Measurements from ENCODE around the gene RRH.
A peak's percentile ranks its signal among the peaks of the same experiment; 100 is the strongest.
"Not testable (repeated sequence)": the region's sequence is repeated elsewhere in the genome, so short reads cannot be mapped to it uniquely, and the experiment has no call there.

The RRH gene, protein sequence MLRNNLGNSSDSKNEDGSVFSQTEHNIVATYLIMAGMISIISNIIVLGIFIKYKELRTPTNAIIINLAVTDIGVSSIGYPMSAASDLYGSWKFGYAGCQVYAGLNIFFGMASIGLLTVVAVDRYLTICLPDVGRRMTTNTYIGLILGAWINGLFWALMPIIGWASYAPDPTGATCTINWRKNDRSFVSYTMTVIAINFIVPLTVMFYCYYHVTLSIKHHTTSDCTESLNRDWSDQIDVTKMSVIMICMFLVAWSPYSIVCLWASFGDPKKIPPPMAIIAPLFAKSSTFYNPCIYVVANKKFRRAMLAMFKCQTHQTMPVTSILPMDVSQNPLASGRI

DNA sequence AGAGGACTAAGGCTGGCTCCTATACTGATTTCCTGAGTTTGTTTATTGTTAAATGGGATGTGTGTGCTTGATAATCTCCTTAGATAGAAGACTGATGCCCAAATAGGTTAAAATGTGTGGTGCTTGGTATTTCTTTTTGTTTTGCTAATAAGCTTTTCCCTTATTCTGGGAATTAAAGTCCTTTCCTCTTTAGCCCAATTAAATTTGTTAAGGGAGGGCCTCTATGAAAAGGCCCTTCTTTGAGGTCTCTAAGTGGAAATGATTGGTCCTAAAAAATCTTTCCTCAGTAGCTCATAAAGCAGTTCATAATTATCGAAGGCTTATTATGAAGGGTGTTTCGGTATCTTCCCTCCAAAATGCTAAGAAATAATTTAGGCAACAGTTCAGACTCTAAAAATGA is at the start of gene RRH:
RRH (plus strand) TSS at position 301 of the 400 bp plus-strand sequence; CDS start at position 357, 56 bp downstream.
- DNase-seq = no peak

DNA sequence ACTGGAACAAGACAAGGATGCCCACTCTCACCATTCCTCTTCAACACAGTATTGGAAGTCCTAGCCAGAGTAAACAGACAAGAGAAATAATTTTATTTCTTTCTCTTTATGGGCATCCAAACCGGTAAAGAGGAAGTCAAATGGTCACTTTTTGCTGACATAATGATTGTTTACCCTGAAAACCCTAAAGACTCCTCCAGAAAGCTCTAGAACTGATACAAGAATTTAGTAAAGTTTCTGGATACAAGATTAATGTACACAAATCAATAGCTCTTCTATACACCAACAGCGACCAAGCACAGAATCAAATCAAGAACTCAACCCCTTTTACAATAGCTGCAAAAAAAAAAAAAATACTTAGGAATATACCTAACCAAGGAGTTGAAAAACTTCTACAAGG is 45.7 kb upstream of the RRH start:
- not testable (repeated sequence) for DNase-seq

DNA sequence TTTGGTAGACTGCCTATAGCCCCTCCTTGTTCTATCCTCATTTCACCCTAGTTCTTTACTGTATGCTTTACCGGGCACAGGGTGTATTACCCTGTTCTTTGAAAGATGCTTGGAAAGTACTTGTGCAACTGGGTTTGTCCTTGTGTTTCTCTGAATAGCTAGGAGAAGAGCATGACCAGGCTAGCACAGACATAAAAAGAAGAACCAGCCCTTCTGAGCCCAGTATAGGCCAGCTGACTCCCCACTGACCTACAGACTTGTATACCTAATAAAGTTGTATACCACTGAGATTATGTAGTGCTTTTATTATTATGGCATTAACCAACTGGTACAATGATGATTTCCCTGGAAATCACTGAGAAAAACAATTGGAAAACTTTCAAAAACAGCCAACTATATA is 40.9 kb upstream of the RRH start:
- DNase-seq = no peak

DNA sequence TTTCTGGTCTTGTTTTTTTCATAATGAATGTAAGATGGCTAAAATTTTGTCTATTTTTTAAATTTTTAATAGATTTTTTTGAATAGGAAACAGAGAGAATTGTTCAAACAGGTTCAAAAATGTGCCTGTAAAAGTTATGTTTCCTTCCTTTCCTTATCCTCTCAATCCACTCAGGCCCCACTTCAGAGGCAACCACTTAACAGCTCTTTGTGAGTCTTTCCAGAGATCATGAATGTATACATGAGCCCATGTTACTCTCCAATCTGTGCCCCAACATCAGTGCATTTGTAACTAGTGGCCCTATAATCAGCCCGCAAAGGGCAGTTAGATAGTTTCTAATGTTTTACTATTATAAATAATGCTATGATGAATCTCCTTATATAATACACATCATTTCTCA is 40.0 kb upstream of the RRH start:
- no peak for DNase-seq

DNA sequence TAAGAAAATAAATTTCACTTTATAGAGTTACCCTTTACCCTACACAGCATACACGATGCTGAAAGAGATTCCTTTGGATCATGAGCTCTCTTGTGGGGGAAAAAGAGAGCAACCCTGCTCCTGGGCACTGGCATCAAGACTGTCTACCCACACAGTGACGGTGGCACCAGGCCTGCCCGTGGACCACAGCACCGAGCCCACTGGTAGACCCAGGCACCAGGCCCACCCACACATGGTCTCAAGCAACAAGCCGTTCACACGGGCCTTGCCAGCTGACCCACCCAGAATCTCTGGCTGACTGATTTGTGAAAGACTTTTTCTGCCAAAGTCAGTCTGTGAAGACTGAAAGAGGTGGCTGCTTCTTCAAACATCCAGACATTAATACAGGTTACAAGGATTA is 32.7 kb upstream of the RRH start:
- no peak for DNase-seq

DNA sequence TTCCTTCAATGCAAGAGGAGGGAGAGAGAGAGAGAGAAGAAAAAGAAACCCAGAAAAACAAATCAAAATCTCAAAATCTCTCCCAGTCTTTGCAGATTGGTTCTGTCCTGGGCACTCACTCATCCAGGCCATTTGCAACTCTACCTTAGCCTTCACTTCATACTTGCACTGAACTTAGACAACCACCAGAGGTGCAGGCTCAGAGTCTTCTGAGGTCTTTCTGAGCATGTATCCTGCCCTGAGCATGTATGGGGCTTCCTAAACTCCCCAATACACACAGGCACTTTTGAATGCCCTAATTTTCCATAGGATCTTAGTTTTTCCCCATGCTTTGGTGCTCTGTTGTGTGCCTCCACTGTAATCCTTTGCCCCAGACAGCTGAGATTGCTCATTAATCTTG is 28.9 kb upstream of the RRH start:
- DNase-seq = no peak

DNA sequence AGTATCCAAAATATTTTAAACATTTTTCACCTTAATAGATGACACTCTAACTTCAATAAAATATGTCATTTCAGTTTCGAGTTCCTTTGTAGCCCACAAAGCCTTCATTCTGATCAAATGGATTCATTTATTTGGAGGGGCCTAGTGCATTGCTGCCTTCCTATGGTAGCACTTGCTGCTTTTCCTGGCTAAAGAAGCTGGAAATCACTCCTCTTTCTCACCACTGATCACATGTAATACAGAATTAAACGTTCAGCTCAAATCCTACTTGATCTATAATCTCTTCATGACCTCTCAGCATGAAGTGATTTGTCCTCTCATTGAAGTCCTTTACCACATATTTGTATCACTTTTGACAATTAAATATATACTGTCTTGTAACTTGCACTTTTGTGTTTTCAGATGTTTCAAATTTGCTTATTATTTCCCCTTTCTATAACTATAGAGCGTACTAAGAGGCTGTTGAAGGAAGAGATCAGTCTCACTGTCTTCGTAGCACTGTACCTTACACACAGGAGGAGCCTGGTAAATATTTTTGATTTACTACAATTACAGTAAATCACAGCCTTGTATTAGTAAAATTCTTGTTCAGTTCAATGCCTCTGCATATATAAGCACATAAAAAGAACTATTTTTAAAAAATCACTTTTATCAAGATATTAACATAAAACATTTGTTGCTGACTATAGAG is 26.5 kb upstream of the RRH start:
- DNase-seq = no peak

DNA sequence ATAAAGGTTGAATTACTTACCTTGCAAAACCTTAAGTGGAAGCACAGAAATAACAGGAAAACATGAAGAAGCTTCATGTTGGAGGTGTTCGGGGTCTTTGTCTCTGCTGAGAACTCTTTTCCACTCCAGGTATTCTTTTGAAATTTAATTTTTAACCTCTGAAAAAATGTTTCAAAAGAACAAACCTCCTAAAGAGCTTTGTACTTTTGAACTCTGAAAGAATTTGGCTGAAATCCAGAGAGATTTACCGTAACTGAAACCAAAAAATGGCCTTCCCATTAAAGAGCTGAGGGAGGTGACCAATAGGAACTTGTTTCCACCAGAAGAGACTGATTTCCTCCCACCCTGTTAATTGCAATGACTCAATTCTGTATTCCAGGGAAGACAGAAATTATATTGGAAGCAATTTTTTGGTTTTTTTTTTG is 25.9 kb upstream of the RRH start, which contains the start of gene CFI:
CFI (minus strand) TSS at position 105 of the 425 bp plus-strand sequence; CDS start at position 77, 28 bp downstream.
- no peak for DNase-seq

DNA sequence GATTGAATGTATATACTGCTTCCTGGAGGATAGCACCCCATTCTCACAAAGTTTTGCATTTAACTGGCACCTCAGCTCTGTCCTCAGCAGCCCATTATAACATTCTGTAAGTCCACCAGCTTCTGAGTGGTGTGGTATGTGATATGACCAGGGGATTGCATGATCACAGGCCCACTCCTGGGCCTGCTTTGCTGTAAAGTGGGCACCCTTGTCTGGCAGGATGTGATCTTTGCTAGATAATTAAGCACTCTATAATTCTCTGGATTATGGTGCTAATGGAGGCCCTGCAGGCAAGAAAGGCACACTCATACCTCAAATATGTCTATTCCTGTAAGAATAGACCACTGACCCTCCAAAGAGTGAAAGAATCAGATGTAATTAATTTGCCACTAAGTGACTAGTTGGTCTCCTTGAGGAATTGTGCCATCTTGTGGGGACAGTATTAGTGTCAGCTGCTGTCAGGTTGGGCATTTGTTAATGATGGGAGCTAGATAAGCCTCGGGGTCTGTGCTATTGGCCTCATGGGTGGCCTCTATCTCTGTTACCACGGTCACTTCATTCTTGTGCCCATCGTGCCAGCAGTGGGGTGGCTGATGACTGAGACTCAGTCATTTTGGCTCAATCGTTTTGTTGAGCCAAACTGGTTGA is 23.7 kb upstream of the RRH start:
- DNase-seq = no peak

DNA sequence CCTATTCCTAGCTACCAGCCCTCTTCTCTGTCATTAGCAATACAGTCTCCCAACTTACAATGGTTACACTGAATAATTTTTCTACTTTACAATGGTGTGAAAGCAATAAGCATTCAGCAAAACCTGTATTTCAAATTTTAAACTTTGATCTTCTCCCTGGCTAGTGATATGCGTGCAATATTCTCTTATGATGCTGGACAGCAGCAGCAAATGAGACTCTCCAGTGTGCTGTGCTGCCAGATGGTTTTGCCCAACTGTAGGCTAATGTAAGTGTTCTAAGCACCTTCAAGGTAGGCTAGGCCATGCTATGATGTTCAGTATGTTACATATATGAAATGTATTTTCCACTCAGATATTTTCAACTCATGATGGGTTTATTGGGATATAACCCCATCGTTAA is 18.1 kb upstream of the RRH start:
- no peak for DNase-seq

DNA sequence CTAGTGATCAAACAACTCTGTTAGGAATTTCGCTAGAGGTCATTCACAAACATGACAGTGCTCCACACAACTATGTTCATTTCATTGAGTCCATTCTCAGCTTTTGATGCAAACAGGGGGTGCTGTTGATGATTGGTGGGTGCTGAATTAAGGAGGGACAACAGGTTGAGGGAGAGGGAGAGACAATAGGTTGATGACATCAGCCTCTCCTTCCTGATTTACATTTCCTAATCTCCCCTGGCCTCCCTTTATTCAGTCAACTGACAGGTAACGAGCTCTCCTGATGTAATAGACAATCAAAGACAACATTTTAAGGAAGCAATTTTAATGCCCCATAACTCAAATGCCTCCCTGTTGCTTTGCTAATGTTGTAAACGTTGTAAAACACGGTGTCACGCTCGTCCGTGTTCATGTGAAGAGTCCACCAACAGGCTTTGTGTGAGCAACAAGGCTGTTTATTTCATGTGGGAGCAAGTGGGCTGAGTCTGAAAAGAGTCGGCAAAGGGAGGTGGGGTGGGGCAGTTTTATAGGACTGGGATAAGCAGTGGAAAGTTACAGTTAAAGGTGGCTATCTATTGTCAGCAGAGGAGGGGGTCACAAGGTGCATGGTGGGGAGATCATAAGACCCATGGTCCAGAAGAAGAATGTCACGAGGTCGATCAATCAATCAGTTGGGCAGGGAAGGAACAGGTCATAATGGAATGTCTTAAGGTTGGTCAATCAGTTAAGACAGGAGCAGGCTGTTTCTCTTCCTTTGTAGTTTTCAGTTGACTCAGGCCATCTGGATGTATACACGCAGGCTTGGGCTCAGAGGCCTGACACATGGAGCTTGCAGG is 17.0 kb upstream of the RRH start:
- DNase-seq = no peak

DNA sequence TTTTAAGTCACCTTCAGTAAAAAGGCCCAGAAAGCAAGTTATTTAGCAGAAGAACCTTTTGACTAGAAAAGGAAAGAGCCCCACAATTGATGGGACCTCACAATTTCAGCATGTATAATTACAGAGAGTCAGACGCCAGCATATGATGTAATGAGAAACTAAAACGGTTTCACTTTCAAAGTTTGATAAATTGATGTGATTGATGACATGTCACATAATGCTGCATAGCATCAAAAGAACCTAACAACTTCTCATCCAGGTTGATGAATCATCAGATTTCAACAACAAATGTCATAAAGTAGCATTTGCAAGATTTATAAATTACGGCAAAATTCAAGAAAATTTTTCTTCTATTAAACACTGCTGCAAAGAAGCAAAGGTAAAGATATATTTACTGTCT is 16.1 kb upstream of the RRH start:
- no peak for DNase-seq

DNA sequence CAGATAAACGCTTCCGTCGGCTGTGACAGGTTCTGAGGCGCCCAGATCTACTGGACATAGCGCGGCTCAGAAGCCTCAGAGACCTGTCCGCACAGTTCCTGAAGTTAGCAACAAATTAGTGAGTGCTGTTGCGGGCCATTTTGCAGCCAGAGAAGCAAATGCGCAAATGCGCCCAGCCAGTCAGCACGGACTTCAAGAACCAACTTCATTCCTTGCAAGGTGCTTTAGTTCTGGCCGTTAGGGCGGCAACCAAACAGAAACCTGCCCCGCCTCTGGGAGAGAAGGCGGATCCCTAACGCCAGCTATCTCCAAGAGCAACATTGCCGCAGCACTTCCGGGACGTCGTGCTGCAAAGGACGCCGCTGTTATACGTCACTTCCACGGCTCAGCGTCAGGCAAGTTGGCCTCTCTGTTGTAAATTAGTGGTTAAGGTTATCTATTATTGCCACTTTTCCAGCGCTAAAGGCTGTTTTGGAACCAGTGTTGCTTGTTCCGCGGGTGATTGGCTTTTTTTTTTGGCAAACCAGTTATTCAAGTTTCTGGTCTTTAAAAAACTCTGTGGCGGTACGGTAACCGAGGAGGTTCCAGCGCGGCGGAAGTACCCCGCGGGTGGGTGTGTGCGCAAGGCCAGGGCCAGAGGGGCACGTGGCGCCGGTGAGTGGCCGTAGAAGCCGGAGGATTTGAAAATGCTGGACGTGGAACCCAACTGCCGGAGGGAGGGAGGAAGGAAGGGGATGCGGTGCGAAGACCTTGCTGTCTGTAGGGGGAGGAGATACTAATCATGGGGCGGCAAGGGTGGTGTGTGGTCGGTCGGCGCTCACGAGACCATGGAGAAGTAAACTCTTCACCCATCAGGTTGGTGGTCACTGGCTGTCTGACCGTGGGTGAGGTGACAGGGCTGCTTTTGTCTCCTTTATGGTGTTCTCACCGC is 12.4 kb upstream of the RRH start, which contains the start of gene GAR1:
GAR1 (plus strand) TSS at position 612 of the 931 bp plus-strand sequence. CDS start 403 bp downstream, outside the sequence.
- DNase-seq = peak; percentile 67

DNA sequence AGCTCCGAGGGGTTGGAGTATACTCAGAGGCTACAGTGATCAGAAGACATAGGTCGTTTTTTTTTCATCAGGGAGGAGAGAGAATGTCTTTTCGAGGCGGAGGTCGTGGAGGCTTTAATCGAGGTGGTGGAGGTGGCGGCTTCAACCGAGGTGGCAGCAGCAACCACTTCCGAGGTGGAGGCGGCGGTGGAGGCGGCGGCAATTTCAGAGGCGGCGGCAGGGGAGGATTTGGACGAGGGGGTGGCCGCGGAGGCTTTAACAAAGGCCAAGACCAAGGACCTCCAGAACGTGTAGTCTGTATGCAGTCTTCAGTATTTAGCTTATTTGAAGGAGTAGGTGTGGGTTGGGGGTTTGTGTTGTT is 11.7 kb upstream of the RRH start:
- no peak for DNase-seq

DNA sequence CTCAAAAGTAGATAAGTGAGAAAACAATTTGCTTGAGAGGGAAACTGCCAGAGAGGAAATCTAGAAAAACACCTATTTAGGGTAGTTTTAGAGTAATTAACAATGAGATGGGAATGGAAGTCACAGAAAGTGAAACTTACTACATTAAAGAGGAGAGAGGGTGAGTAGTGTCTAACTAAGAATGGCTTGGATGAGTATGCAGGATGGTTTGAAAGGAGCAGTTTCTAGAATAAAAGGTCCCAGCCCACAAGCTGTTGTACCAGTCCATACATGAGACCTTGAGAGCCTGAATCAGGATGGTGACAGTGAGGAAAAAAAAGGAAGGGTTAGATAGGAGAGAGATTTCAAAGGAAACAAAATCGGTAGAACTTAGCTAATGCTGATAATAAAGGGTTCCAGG is 10.9 kb upstream of the RRH start:
- DNase-seq = no peak

DNA sequence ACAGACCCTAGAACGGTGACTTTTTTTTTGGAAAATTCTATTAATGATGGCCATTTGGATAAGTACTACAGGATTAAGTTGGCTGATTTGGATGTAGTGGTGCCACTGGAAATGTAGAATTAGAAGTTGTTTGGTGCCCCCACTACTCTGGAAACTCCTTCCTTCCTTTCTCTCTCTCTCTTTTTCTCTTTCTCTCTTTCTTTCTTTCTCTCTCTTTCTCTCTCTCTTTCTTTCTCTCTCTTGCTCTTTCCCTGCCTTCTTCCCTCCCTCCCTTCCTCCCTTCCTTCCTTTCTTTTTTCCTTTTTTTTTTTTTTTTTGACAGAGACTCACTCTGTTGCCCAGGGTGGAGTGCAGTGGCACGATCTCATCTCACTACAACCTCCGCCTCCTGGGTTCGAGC is 9.5 kb upstream of the RRH start:
- no peak for DNase-seq

DNA sequence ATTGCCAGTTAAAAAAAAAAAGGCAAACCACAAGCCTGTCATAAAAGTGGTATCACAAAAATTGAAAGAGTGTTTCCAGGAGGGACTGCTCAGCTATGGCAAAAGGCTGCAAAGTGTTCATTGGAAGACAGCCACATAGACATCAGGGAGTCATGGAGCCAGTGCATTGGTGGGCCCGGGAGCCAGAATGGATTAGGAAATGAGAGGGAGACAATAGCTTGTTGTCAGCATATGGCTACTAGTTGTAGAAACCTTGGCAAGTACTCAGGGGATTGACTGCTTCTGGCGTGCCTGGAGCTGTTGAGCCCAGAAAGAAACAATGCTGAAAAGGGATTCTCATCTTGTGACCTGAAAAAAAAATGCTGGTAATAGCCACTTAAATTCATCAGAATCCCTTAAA is 7.2 kb upstream of the RRH start:
- no peak for DNase-seq

DNA sequence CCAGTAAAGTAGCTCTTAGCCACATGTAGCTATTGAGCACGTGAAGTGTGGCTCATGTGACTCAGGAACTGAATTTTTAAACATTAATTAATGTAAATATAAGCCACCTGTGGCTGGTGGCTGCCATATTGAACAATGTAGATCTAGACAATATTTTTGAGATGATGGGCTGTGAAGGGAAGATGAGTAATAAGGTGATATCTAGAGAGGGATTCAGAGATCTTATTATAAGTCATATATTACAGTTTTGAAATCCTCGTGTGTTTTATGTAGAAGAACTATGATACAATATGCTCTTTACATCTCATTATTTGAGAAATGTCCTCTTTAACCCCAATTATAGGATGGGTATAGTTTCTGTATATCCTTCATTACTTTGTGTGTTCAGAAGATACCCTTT is 6.6 kb upstream of the RRH start:
- DNase-seq = no peak

DNA sequence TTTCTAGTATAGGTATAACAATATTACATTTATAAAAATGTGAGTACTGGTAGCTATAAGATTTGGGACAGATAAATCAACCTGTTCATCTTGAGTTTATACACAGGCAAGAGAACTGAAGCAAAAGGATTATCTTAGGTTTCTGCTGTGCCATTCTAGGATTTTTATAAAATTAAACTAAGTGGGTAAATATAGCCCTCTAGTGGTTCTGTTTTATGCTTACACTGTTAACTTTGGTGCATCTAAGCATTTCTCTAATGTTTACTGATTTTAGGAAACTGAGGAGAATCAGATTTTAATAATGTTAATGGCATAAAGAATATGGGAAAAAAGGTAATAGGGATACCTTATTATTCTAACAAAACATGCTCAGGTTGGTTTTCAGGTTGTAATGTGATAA is 1.1 kb upstream of the RRH start:
- no peak for DNase-seq

DNA sequence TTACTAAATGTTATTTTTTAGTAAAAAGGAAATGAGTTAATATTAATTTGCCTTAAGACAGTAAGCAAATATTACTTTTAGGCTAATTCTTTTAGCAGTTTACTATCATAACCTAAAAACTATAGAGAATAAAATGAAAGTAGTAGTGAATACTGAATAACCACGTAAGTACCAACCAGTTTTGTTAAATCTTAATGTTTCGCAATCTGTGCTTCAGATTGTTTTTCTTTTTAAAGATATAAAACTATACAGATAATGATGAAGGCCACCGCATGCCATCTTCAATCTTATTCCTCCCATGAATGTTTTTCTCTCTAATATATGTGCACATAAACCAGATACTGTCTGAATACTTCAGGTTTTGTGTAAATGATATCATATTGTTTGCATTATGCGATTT is 6.0 kb downstream of the RRH start:
- DNase-seq = no peak

DNA sequence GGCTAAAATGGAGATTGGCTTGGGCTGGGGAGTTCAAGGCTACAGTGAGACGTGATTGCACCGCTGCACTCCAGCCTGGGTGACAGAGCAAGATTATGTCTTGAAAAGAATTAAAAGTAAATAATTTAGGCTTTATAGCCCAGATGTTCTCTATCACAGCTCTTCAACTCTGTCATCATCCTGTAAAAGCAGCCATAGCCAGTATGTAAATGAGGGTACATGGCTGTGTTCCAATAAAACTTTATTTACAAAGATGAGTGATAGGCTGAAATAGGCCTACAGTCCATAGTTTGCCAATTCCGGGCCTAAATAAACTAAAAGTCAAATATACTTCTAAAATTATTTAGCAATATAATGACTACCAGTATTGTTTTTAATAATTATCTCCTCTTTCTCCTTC is 9.2 kb downstream of the RRH start:
- no peak for DNase-seq
